ENCODE measurements around the gene SIT1. TPM values are rescaled to one million over a fixed set of nuclear protein-coding genes. Genes with fewer than 3 reads are reported as not detected.
A peak's percentile ranks its signal among the peaks of the same experiment; 100 is the strongest.

Gene SIT1
- total RNA-seq, 1 donor from 2014 or later, result not detected

- Histone ChIP-seq H3K4me3 (ENCODE audit: insufficient read depth, low read depth, low read length) (no peak overlapping the region), H3K27me3 (ENCODE audit: insufficient read depth, low read length) (peaks cover under 1% of the 10 kb centered on the region), H3K4me1 (ENCODE audit: insufficient read depth, low read length) (peaks cover 21% of the 10 kb centered on the region), H3K4me2 (ENCODE audit: low read length) (no peak overlapping the region), H3K9ac (ENCODE audit: low read length) (no peak overlapping the region), H3K27ac (ENCODE audit: low read depth, low read length) (no peak overlapping the region), H3K9me3 (ENCODE audit: insufficient read depth, low read depth, low read length) (no peaks in the 10 kb centered on the region), H3K79me2 (ENCODE audit: insufficient read depth, low read length) (no peaks in the 10 kb centered on the region), H2AFZ (ENCODE audit: low read depth, low read length) (no peak overlapping the region), H3K36me3 (ENCODE audit: insufficient read depth, low read length) (no peaks in the 10 kb centered on the region), H4K20me1 (ENCODE audit: insufficient read depth, low read length) (no peaks in the 10 kb centered on the region)
- FAIRE-seq (no peak), DNase-seq (ENCODE audit: low read depth) (no peak)
- Mint-ChIP-seq H3K4me1 (ENCODE audit: low read depth, unreplicated experiment) (peaks cover 7% of the 10 kb centered on the region), H3K4me3 (ENCODE audit: unreplicated experiment) (no peak overlapping the region), H3K27ac (ENCODE audit: unreplicated experiment) (no peak overlapping the region), H3K9me3 (ENCODE audit: unreplicated experiment) (no peaks in the 10 kb centered on the region), H3K36me3 (ENCODE audit: low read depth, unreplicated experiment) (peaks cover under 1% of the 10 kb centered on the region), H3K27me3 (ENCODE audit: low read depth, unreplicated experiment) (peaks cover 3% of the 10 kb centered on the region)
- TF ChIP-seq, protein P1, sequence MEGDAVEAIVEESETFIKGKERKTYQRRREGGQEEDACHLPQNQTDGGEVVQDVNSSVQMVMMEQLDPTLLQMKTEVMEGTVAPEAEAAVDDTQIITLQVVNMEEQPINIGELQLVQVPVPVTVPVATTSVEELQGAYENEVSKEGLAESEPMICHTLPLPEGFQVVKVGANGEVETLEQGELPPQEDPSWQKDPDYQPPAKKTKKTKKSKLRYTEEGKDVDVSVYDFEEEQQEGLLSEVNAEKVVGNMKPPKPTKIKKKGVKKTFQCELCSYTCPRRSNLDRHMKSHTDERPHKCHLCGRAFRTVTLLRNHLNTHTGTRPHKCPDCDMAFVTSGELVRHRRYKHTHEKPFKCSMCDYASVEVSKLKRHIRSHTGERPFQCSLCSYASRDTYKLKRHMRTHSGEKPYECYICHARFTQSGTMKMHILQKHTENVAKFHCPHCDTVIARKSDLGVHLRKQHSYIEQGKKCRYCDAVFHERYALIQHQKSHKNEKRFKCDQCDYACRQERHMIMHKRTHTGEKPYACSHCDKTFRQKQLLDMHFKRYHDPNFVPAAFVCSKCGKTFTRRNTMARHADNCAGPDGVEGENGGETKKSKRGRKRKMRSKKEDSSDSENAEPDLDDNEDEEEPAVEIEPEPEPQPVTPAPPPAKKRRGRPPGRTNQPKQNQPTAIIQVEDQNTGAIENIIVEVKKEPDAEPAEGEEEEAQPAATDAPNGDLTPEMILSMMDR (IDR thresholded peaks at IDR 0.05; ENCODE audit: insufficient read depth, low read depth, low read length), result no peak
- TF ChIP-seq EZH2 (IDR thresholded peaks at IDR 0.05; ENCODE audit: insufficient read depth, low read length), result no peak
These were observed 17.2 kb upstream of the SIT1 start for GRCh38 chr9:35667939-35668338.

DNA sequence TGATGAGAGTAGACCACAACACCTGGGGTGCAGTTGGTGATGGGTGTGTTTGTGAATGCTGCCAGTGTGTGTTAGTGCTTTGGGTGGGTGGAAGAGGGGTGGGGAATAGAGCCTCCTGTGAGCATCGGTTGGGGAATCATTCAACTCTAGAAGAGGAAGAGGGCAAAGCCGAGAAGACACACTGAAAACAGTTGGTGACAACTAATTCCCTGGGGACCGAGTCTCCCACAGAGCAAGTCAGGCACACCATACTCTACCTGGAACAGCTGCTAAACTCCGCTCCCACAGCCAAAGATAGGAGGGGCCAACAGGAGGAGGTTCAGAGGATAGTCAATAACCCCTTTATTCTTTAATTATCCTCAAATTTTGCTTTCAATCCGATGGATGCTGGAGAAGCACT is 15.8 kb upstream of the SIT1 start:
- Histone ChIP-seq H2AFZ (ENCODE audit: low read depth, low read length) (no peak overlapping the region), H3K9ac (ENCODE audit: low read length) (no peak overlapping the region), H3K9me3 (ENCODE audit: insufficient read depth, low read depth, low read length) (no peaks in the 10 kb centered on the region), H3K4me1 (ENCODE audit: insufficient read depth, low read length) (peaks cover 21% of the 10 kb centered on the region), H3K4me2 (ENCODE audit: low read length) (no peak overlapping the region), H4K20me1 (ENCODE audit: insufficient read depth, low read length) (no peaks in the 10 kb centered on the region), H3K4me3 (ENCODE audit: insufficient read depth, low read depth, low read length) (no peak overlapping the region), H3K27me3 (ENCODE audit: insufficient read depth, low read length) (no peaks in the 10 kb centered on the region), H3K79me2 (ENCODE audit: insufficient read depth, low read length) (no peaks in the 10 kb centered on the region), H3K27ac (ENCODE audit: low read depth, low read length) (no peak overlapping the region), H3K36me3 (ENCODE audit: insufficient read depth, low read length) (peaks cover 4% of the 10 kb centered on the region)
- TF ChIP-seq EZH2 (IDR thresholded peaks at IDR 0.05; ENCODE audit: insufficient read depth, low read length), result no peak
- TF ChIP-seq, protein P1 (IDR thresholded peaks at IDR 0.05; ENCODE audit: insufficient read depth, low read depth, low read length), result no peak
- peaks cover 1% of the 10 kb centered on the region for H3K36me3 Mint-ChIP-seq (ENCODE audit: low read depth, unreplicated experiment)
- peaks cover 10% of the 10 kb centered on the region for H3K4me1 Mint-ChIP-seq (ENCODE audit: low read depth, unreplicated experiment)
- DNase-seq (ENCODE audit: low read depth) (no peak), FAIRE-seq (no peak)
- peaks cover 2% of the 10 kb centered on the region for H3K27me3 Mint-ChIP-seq (ENCODE audit: low read depth, unreplicated experiment)
- H3K27ac Mint-ChIP-seq (ENCODE audit: unreplicated experiment), result no peak overlapping the region
- no peak overlapping the region for H3K4me3 Mint-ChIP-seq (ENCODE audit: unreplicated experiment)
- H3K9me3 Mint-ChIP-seq (ENCODE audit: unreplicated experiment), result no peaks in the 10 kb centered on the region

DNA sequence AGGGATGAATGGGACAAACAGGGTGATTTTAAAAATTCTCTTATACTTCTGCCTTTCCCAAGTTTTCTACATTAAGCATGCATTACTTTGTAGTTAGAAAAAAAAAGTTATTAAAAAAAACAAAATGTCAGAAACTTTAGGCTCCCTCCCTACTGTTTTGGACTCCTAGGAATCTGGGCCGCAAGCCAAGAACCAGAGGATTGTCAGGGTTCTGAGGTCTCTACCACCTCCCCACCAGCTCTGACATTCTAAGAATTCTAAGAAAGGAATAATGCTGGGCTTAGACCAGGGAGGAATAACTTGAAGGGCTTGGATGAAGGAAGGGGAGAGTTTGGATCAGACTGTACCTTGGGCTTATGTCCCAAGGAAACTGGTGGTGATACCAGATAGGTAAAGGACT is 15.3 kb upstream of the SIT1 start:
- H3K36me3 ChIP-seq (ENCODE audit: insufficient read depth, low read length), result peaks cover 4% of the 10 kb centered on the region
- H3K4me3 ChIP-seq (ENCODE audit: insufficient read depth, low read depth, low read length), result no peak overlapping the region
- peak overlapping the region; percentile 80 for H3K4me3 Mint-ChIP-seq (ENCODE audit: unreplicated experiment)
- H2AFZ ChIP-seq (ENCODE audit: low read depth, low read length), result no peak overlapping the region
- TF ChIP-seq, protein P1 (IDR thresholded peaks at IDR 0.05; ENCODE audit: insufficient read depth, low read depth, low read length), result no peak
- TF ChIP-seq EZH2 (IDR thresholded peaks at IDR 0.05; ENCODE audit: insufficient read depth, low read length), result no peak
- H3K27ac Mint-ChIP-seq (ENCODE audit: unreplicated experiment), result no peak overlapping the region
- no peak overlapping the region for H3K4me2 ChIP-seq (ENCODE audit: low read length)
- H3K79me2 ChIP-seq (ENCODE audit: insufficient read depth, low read length), result no peaks in the 10 kb centered on the region
- H4K20me1 ChIP-seq (ENCODE audit: insufficient read depth, low read length), result no peaks in the 10 kb centered on the region
- H3K4me1 ChIP-seq (ENCODE audit: insufficient read depth, low read length), result peaks cover 21% of the 10 kb centered on the region
- H3K9me3 ChIP-seq (ENCODE audit: insufficient read depth, low read depth, low read length), result no peaks in the 10 kb centered on the region
- H3K27ac ChIP-seq (ENCODE audit: low read depth, low read length), result no peak overlapping the region
- H3K4me1 Mint-ChIP-seq (ENCODE audit: low read depth, unreplicated experiment), result peaks cover 10% of the 10 kb centered on the region
- peaks cover 1% of the 10 kb centered on the region for H3K36me3 Mint-ChIP-seq (ENCODE audit: low read depth, unreplicated experiment)
- FAIRE-seq (no peak), DNase-seq (ENCODE audit: low read depth) (peak; percentile 16)
- H3K27me3 ChIP-seq (ENCODE audit: insufficient read depth, low read length), result no peaks in the 10 kb centered on the region
- peaks cover 2% of the 10 kb centered on the region for H3K27me3 Mint-ChIP-seq (ENCODE audit: low read depth, unreplicated experiment)
- no peaks in the 10 kb centered on the region for H3K9me3 Mint-ChIP-seq (ENCODE audit: unreplicated experiment)
- no peak overlapping the region for H3K9ac ChIP-seq (ENCODE audit: low read length)

Measured in astrocyte (in vitro differentiated cells and primary cell).